Psoas muscle (tissue), 8 donors: ENCODE data around the gene SMARCD3. TPM values are rescaled to one million over a fixed set of nuclear protein-coding genes. Genes with fewer than 3 reads are reported as not detected.

Experiments used
- ATAC-seq, 4 donors: fragments of 200-7000 bp; cut with Tn5 transposase; one replicate each; pipeline ENCODE4 v1.9.1; 2020; ENCODE audit warnings: moderate library complexity in 3 of 4, mild to moderate bottlenecking in 2 of 4
- DNase-seq, 2 donors: peaks; one replicate each; pipeline ENCODE4 v3.0.0-alpha.2; 2020
- H3K27ac ChIP-seq: fragments of 200-600 bp; one replicate; pipeline ENCODE4 v1.8.0; 2022
- H3K27me3 ChIP-seq, 3 donors: fragments of 200-600 bp in 1 of 3; one replicate each; pipeline versions ENCODE4 v1.6.1 to v1.8.0; 2013 to 2022; ENCODE audit warnings: low read length in 2 of 3, mild to moderate bottlenecking in 2 of 3, moderate library complexity in 1 of 3; ENCODE audit not compliant: insufficient read depth in 3 of 3
- H3K36me3 ChIP-seq, 2 donors: fragments of 200-600 bp in 1 of 2; one replicate each; pipeline versions ENCODE4 v1.6.1 to v1.8.0; 2013 to 2022; ENCODE audit warnings: low read depth in 1 of 2, mild to moderate bottlenecking in 1 of 2, moderate library complexity in 1 of 2; ENCODE audit not compliant: insufficient read depth in 1 of 2
- H3K4me1 ChIP-seq: fragments of 200-600 bp; one replicate; pipeline ENCODE4 v1.8.0; 2022
- H3K4me3 ChIP-seq: fragments of 200-600 bp; one replicate; pipeline ENCODE4 v1.8.0; 2022; ENCODE audit warnings: mild to moderate bottlenecking
- H3K9me3 ChIP-seq: fragments of 200-600 bp; one replicate; pipeline ENCODE4 v1.8.0; 2022
- CTCF ChIP-seq: fragments of 200-600 bp; IDR thresholded peaks from one replicate; pipeline ENCODE4 v1.8.0; 2022; ENCODE audit warnings: antibody characterized with exemption
- WGBS, 3 donors: extraction: QIAGEN DNeasy Blood & Tissue Kit; methylation state at CpG; one replicate each; pipeline versions ENCODE4 v1.1.6 to v1.1.7; 2013; 5-methylcytosine and 5-hydroxymethylcytosine counted together
- intact Hi-C, 2 donors: fragments of 100-400 bp; cut with DNase I; formaldehyde crosslinking; loops; one replicate each; pipeline versions ENCODE4 v1.11.0 to v1.14.2; 2022
- polyA plus RNA-seq, 3 donors: library from polyadenylated mRNA; stranded (reverse); fragments of 200-250 nt; gene quantifications; one replicate each; pipeline ENCODE4 v1.2.3, GENCODE V29; 2013
- total RNA-seq, 4 donors: library from RNA; stranded (reverse); fragmentation: NEBNext Ultra II Directional in 2 of 4; extraction: Animal tissue kit (Norgen Biotek cat#: 25700) in 2 of 4; gene quantifications; one replicate each; pipeline versions ENCODE4 v1.2.1 to v1.2.4, GENCODE V29; 2021 to 2023
- donor health status: healthy with polysubstance abuse.
- donor health status: DM: no; HTN: no; CAD: no; lungs with moderate emphysema.
- donor health status: Bipolar disorder and iron deficiency.
- donor health status: healthy.
- donor health status: DM: yes; HTN: yes; CAD: no.
- donor health status: DM: no; HTN: no; CAD: no.
- donor health status: DM: no; HTN: no; CAD: no.
- donor health status: DM: yes; HTN: yes; CAD: no.

Gene SMARCD3
- total and polyA plus RNA-seq, 7 donors: 38.3 to 138 (median 92.5) TPM

GRCh38 chr7:151273651-151274390, 25.3 kb upstream of the SMARCD3 start:
- Histone ChIP-seq H3K36me3 (no peaks in the 10 kb centered on the region), H3K27me3 (peaks cover 0 to 3% (median 0%) of the 10 kb centered on the region in 3 donors), H3K27ac (no peak overlapping the region), H3K4me3 (no peak overlapping the region), H3K9me3 (no peaks in the 10 kb centered on the region), H3K4me1 (peaks cover 2% of the 10 kb centered on the region)
- ATAC-seq (no peak), DNase-seq (peak in 1 of 2 donors; percentile 43)
- intact Hi-C loops: no loop called here
- TF ChIP-seq CTCF: no peak
- WGBS, 3 donors: 73 to 81% (median 76%) methylated on average over 9 of the region's 9 CpGs

GRCh38 chr7:151272877-151273276, 24.4 kb upstream of the SMARCD3 start:
- H3K9me3 ChIP-seq: no peaks in the 10 kb centered on the region
- TF ChIP-seq CTCF: no peak
- no peak overlapping the region for H3K27ac ChIP-seq
- ATAC-seq (no peak), DNase-seq (no peak)
- no peak overlapping the region for H3K4me3 ChIP-seq
- H3K36me3 ChIP-seq: no peaks in the 10 kb centered on the region
- intact Hi-C loops: no loop called here
- WGBS, 3 donors: 67 to 89% (median 69%) methylated on average over 7 of the region's 7 CpGs
- peaks cover 0 to 3% (median 0%) of the 10 kb centered on the region in 3 donors for H3K27me3 ChIP-seq
- peaks cover 2% of the 10 kb centered on the region for H3K4me1 ChIP-seq

- no peak for TF ChIP-seq CTCF
- 51 to 62% (median 53%) methylated on average over 10 of the region's 10 CpGs for WGBS, 3 donors
- intact Hi-C loops: no loop called here
- peaks cover 2% of the 10 kb centered on the region for H3K4me1 ChIP-seq
- no peak overlapping the region for H3K27ac ChIP-seq
- no peaks in the 10 kb centered on the region for H3K9me3 ChIP-seq
- H3K27me3 ChIP-seq: no peaks in the 10 kb centered on the region
- DNase-seq: no peak
- ATAC-seq: peak in 3 of 4 donors; percentile 9 to 53 (median 37)
- H3K4me3 ChIP-seq: no peak overlapping the region
- H3K36me3 ChIP-seq: no peaks in the 10 kb centered on the region
Observed at GRCh38 chr7:151272405-151272804, 23.9 kb upstream of the SMARCD3 start.

GRCh38 chr7:151271699-151272355, 23.3 kb upstream of the SMARCD3 start:
- H3K4me1 ChIP-seq: peaks cover 2% of the 10 kb centered on the region
- H3K4me3 ChIP-seq: no peak overlapping the region
- ATAC-seq (peak; percentile 47 to 88 (median 78)), DNase-seq (peak; percentile 58 to 81)
- no peak for TF ChIP-seq CTCF
- no peak overlapping the region for H3K27ac ChIP-seq
- no peaks in the 10 kb centered on the region for H3K36me3 ChIP-seq
- no peaks in the 10 kb centered on the region for H3K9me3 ChIP-seq
- no peaks in the 10 kb centered on the region for H3K27me3 ChIP-seq
- intact Hi-C loops: no loop called here
- WGBS, 3 donors: 63 to 67% (median 65%) methylated on average over 7 of the region's 7 CpGs
